HepG2 (cell line): ENCODE data around the gene CYCS. TPM values are rescaled to one million over a fixed set of nuclear protein-coding genes. Genes with fewer than 3 reads are reported as not detected.

ENCODE experiments used
- CBX2 ChIP-seq, 2 experiments: fragments of 200-600 bp in 1 of 2; sonication (generic); formaldehyde crosslinking in 1 of 2; IDR thresholded peaks; 2 replicates each; pipeline versions ENCODE4 v1.7.0 to v1.8.1; 2018 to 2022; ENCODE audit warnings: low read depth in 2 of 2, low read length in 1 of 2, mild to moderate bottlenecking in 1 of 2, missing genetic modification reagents in 1 of 2
- CHD2 ChIP-seq: IDR thresholded peaks from 2 replicates; pipeline ENCODE4 v1.6.1; 2011; ENCODE audit warnings: low read depth, low read length, improper control_type of control experiment
- GTF2F1 ChIP-seq: fragments of 150-350 bp; IDR thresholded peaks from 2 replicates; pipeline ENCODE4 v1.6.1; 2014; ENCODE audit warnings: low read length
- HCFC1 ChIP-seq: fragments of 150-350 bp; IDR thresholded peaks from 2 replicates; pipeline ENCODE4 v1.6.1; 2014; ENCODE audit warnings: low read depth, low read length
- HMG20A ChIP-seq: IDR thresholded peaks from 2 replicates; pipeline ENCODE4 v1.6.1; 2016; ENCODE audit warnings: borderline replicate concordance
- KMT2B ChIP-seq: IDR thresholded peaks from 2 replicates; pipeline ENCODE4 v1.6.1; 2016; ENCODE audit warnings: missing genetic modification reagents, missing compliant biosample characterization
- MIER3 ChIP-seq: IDR thresholded peaks from 2 replicates; pipeline ENCODE4 v1.6.1; 2016; ENCODE audit warnings: missing compliant biosample characterization, borderline replicate concordance
- MYC ChIP-seq: sonication (generic); formaldehyde crosslinking; IDR thresholded peaks from 2 replicates; pipeline ENCODE4 v1.9.0; 2021; ENCODE audit warnings: missing genetic modification reagents, borderline replicate concordance
- POLR2A ChIP-seq, 2 experiments: IDR thresholded peaks; 2 replicates each; pipeline ENCODE4 v1.6.1; 2011; ENCODE audit warnings: low read depth in 2 of 2, low read length in 2 of 2, mild to moderate bottlenecking in 1 of 2, moderate library complexity in 1 of 2; ENCODE audit not compliant: insufficient read depth in 1 of 2
- PRMT3 ChIP-seq: sonication (generic); formaldehyde crosslinking; IDR thresholded peaks from 2 replicates; pipeline ENCODE4 v1.8.1; 2022; ENCODE audit warnings: low read depth, mild to moderate bottlenecking, moderate library complexity, missing genetic modification reagents, borderline replicate concordance
- RFX3 ChIP-seq: IDR thresholded peaks from 2 replicates; pipeline ENCODE4 v1.6.1; 2016; ENCODE audit warnings: missing biosample characterization, missing genetic modification reagents
- SIX4 ChIP-seq: sonication (generic); formaldehyde crosslinking; IDR thresholded peaks from 2 replicates; pipeline ENCODE4 v1.4.0; 2020; ENCODE audit warnings: missing genetic modification reagents
- SP5 ChIP-seq: IDR thresholded peaks from 2 replicates; pipeline ENCODE4 v1.6.1; 2016; ENCODE audit warnings: low read depth, borderline replicate concordance
- ZNF121 ChIP-seq: sonication (generic); formaldehyde crosslinking; IDR thresholded peaks from 2 replicates; pipeline ENCODE4 v1.5.0; 2020; ENCODE audit warnings: mild to moderate bottlenecking, missing genetic modification reagents
- ZNF441 ChIP-seq: sonication (generic); formaldehyde crosslinking; IDR thresholded peaks from 2 replicates; pipeline ENCODE4 v1.7.0; 2021; ENCODE audit warnings: missing genetic modification reagents, borderline replicate concordance
- ZNF709 ChIP-seq: sonication (generic); formaldehyde crosslinking; IDR thresholded peaks from 2 replicates; pipeline ENCODE4 v1.5.0; 2020; ENCODE audit warnings: mild to moderate bottlenecking, missing genetic modification reagents
- ZNF773 ChIP-seq: sonication (generic); formaldehyde crosslinking; IDR thresholded peaks from 2 replicates; pipeline ENCODE4 v1.4.0; 2020; ENCODE audit warnings: missing genetic modification reagents, borderline replicate concordance
- ZNF781 ChIP-seq: sonication (generic); formaldehyde crosslinking; IDR thresholded peaks from 2 replicates; pipeline ENCODE4 v1.5.1; 2020; ENCODE audit warnings: borderline replicate concordance, mild to moderate bottlenecking, missing genetic modification reagents; ENCODE audit errors: not compliant biosample characterization
- ZNF850 ChIP-seq: sonication (generic); formaldehyde crosslinking; conservative IDR thresholded peaks from 2 replicates; pipeline ENCODE4 v1.9.0; 2021; ENCODE audit warnings: mild to moderate bottlenecking, missing genetic modification reagents
- polyA plus RNA-seq, 8 experiments: library from polyadenylated mRNA; depleted of rRNA in 3 of 8; stranded (reverse) in 7 of 8; unstranded in 1 of 8; fragments of >200 nt; fragmentation: Illumina TruSeq in 4 of 8; extraction: Trizol in 4 of 8; gene quantifications; 2 replicates each; pipeline versions ENCODE4 v1.2.1 to v1.2.3, GENCODE V29; 2011 to 2016; ENCODE audit warnings: low read depth in 4 of 8, missing spikeins in 1 of 8, mixed read lengths in 1 of 8; ENCODE audit not compliant: insufficient read depth in 1 of 8
- total RNA-seq, 5 experiments: library from RNA; depleted of rRNA; stranded (reverse); fragments of >200 nt; fragmentation: Illumina TruSeq; extraction: Trizol; gene quantifications; 2 replicates each; pipeline ENCODE4 v1.2.3, GENCODE V29; 2016; ENCODE audit warnings: low read depth in 1 of 5
- TF ChIP-seq, protein P1 (sequence below): sonication (generic); formaldehyde crosslinking; IDR thresholded peaks from 2 replicates; pipeline ENCODE4 v1.4.0; 2020; ENCODE audit warnings: missing genetic modification reagents, mild to moderate bottlenecking, borderline replicate concordance
- TF ChIP-seq, protein P2 (sequence below): sonication (generic); formaldehyde crosslinking; IDR thresholded peaks from 2 replicates; pipeline ENCODE4 v1.4.0; 2020; ENCODE audit warnings: missing genetic modification reagents; ENCODE audit errors: not compliant biosample characterization
- TF ChIP-seq, protein P3 (sequence below): sonication (generic); formaldehyde crosslinking; IDR thresholded peaks from 2 replicates; pipeline ENCODE4 v1.8.1; 2023; ENCODE audit warnings: mild to moderate bottlenecking, missing genetic modification reagents
- TF ChIP-seq, protein P4 (sequence below): sonication (generic); formaldehyde crosslinking; IDR thresholded peaks from 2 replicates; pipeline ENCODE4 v1.5.0; 2020; ENCODE audit warnings: missing genetic modification reagents
- TF ChIP-seq, protein P5 (sequence below): sonication (generic); formaldehyde crosslinking; IDR thresholded peaks from 2 replicates; pipeline ENCODE4 v1.4.0; 2020; ENCODE audit warnings: low read depth, mild to moderate bottlenecking, missing genetic modification reagents

Gene CYCS
- total and polyA plus RNA-seq, 2 of the 13 experiments (the other 11 are each of a cell fraction or from before 2014, with no cell fraction given): 35.9 to 202 TPM

DNA sequence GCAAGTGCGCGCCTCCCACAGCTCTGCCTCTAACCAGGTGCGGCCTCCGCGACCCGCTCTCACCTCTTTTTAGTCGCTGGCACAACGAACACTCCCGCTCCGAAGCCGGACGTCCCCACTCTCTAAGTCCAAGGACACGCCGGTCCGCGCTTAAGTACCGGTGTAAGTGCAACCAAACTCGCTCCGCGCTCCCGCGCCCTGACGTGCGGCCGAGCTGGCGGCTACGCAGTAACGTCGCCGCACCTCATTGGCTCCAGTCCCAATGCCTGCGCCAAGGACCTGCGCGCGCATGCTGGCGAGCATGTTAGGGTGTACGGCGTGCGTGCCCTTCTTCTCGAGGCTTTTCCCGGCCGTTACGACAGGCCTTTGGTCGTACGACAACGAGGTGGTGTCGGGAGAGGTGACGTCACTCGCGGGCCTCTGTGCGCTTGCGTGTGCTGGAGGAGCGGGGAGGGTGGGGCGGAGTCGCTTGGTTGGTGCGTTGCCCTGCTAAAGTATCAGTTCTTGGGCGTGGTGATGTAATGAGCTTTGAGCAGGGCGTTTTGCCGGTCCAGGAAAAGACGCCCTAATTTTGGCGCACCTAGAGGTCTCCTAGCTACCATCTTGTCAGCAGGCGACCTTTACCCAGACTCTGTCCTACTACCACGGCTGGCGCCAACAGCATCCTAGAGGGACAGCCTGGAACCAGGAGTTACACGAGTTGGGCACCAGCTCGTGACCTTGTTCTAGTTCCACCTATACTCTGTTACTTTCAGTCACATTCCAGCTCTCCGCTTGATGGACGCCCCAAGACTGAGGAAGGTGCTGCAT, at the start of gene CYCS (continued):
- TF ChIP-seq MYC (peak; percentile 99), ZNF781 (CRISPR knock-in tag) (peak; percentile 79), SIX4 (CRISPR knock-in tag) (peak; percentile 63; the same call in 1 of the 2 replicates), MIER3 (CRISPR knock-in tag) (peak; percentile 88; the same call in 1 of the 2 replicates), CHD2 (peak; percentile 48; the same call in 1 of the 2 replicates), KMT2B (peak; percentile 94), ZNF121 (no peak), HCFC1 (peak; percentile 54; the same call in 1 of the 2 replicates), POLR2A (IDR thresholded peaks at IDR 0.05; ENCODE audit: insufficient read depth in 1 of 2, low read depth in 2 of 2, low read length in 2 of 2) (peak; percentile 99), GTF2F1 (peak; percentile 71; the same call in 1 of the 2 replicates), CBX2 (IDR thresholded peaks at IDR 0.05; ENCODE audit: low read depth, low read length) (peak; percentile 96; the same call in 1 of the 2 replicates), CBX2 (CRISPR knock-in tag; IDR thresholded peaks at IDR 0.05; ENCODE audit: low read depth) (0 out of 2 replicates have a peak, but pooled peaks have one; percentile 72), ZNF773 (no peak), HMG20A (CRISPR knock-in tag) (no peak; the same call in 1 of the 2 replicates), RFX3 (no peak), ZNF709 (CRISPR knock-in tag) (peak; percentile 92), ZNF850 (CRISPR knock-in tag) (no peak), ZNF441 (CRISPR knock-in tag) (peak; percentile 40), SP5 (CRISPR knock-in tag) (peak; percentile 61; the same call in 1 of the 2 replicates), PRMT3 (peak; percentile 96; the same call in 1 of the 2 replicates)
- TF ChIP-seq, protein P1, sequence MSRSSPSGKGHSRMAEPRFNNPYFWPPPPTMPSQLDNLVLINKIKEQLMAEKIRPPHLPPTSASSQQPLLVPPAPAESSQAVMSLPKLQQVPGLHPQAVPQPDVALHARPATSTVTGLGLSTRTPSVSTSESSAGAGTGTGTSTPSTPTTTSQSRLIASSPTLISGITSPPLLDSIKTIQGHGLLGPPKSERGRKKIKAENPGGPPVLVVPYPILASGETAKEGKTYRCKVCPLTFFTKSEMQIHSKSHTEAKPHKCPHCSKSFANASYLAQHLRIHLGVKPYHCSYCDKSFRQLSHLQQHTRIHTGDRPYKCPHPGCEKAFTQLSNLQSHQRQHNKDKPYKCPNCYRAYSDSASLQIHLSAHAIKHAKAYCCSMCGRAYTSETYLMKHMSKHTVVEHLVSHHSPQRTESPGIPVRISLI (CRISPR knock-in tag): peak; percentile 73
- TF ChIP-seq, protein P2, sequence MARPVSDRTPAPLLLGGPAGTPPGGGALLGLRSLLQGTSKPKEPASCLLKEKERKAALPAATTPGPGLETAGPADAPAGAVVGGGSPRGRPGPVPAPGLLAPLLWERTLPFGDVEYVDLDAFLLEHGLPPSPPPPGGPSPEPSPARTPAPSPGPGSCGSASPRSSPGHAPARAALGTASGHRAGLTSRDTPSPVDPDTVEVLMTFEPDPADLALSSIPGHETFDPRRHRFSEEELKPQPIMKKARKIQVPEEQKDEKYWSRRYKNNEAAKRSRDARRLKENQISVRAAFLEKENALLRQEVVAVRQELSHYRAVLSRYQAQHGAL (CRISPR knock-in tag): no peak
- TF ChIP-seq, protein P3, sequence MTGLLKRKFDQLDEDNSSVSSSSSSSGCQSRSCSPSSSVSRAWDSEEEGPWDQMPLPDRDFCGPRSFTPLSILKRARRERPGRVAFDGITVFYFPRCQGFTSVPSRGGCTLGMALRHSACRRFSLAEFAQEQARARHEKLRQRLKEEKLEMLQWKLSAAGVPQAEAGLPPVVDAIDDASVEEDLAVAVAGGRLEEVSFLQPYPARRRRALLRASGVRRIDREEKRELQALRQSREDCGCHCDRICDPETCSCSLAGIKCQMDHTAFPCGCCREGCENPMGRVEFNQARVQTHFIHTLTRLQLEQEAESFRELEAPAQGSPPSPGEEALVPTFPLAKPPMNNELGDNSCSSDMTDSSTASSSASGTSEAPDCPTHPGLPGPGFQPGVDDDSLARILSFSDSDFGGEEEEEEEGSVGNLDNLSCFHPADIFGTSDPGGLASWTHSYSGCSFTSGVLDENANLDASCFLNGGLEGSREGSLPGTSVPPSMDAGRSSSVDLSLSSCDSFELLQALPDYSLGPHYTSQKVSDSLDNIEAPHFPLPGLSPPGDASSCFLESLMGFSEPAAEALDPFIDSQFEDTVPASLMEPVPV (CRISPR knock-in tag): peak; percentile 95
- TF ChIP-seq, protein P4, sequence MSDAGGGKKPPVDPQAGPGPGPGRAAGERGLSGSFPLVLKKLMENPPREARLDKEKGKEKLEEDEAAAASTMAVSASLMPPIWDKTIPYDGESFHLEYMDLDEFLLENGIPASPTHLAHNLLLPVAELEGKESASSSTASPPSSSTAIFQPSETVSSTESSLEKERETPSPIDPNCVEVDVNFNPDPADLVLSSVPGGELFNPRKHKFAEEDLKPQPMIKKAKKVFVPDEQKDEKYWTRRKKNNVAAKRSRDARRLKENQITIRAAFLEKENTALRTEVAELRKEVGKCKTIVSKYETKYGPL (CRISPR knock-in tag): no peak; the same call in 1 of the 2 replicates
- TF ChIP-seq, protein P5, sequence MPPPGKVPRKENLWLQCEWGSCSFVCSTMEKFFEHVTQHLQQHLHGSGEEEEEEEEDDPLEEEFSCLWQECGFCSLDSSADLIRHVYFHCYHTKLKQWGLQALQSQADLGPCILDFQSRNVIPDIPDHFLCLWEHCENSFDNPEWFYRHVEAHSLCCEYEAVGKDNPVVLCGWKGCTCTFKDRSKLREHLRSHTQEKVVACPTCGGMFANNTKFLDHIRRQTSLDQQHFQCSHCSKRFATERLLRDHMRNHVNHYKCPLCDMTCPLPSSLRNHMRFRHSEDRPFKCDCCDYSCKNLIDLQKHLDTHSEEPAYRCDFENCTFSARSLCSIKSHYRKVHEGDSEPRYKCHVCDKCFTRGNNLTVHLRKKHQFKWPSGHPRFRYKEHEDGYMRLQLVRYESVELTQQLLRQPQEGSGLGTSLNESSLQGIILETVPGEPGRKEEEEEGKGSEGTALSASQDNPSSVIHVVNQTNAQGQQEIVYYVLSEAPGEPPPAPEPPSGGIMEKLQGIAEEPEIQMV (CRISPR knock-in tag): peak; percentile 82
